ENCODE data around the gene FCGR3A.

The FCGR3A gene

GRCh38 chr1:161499099-161500039, 50.2 kb downstream of the FCGR3A start:
- no peak for DNase-seq (ENCODE audit: low spot score)

DNA sequence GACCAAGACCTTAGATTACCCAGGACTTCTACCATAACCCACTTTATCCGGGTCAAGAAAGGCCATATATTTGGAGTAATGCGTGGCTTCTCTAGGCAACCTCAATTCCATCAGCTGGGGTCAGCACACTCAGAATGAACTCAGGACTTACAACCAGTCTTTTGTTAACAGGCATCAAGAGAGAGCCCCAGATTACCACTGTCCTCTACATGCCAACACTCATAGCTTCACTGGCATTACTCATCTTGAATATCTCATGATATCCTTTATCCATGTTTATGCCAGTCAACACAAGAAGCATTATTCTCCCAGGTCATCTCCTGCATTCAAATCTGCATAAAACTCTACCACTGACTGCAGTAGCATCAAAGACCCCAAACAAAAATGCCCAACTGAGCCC, 51.0 kb downstream of the FCGR3A start:
- DNase-seq (ENCODE audit: low spot score): no peak

DNA sequence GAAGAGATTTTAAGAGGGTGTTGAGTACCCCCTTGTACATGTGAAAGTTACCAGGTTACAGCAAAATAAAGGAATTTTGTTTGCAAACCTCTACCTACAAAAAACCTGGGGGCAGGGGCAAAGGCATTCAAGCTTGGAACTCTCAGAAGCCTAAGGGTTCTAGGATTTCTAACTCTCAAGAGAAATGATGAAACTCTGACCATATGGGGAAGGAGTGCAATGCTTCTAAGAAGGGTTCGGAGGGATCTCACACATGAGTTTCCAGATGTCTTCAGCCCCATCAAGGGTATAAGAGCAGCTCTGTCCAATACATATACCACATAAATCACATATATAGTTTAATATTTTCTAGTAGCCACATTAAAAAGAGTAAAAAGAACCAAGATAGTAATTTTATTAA, 51.7 kb downstream of the FCGR3A start:
- no peak for DNase-seq (ENCODE audit: low spot score)

GRCh38 chr1:161495490-161495889, 54.1 kb downstream of the FCGR3A start:
- no peak for DNase-seq (ENCODE audit: low spot score)

GRCh38 chr1:161494091-161494735, 55.4 kb downstream of the FCGR3A start:
- no peak for DNase-seq (ENCODE audit: low spot score)

DNA sequence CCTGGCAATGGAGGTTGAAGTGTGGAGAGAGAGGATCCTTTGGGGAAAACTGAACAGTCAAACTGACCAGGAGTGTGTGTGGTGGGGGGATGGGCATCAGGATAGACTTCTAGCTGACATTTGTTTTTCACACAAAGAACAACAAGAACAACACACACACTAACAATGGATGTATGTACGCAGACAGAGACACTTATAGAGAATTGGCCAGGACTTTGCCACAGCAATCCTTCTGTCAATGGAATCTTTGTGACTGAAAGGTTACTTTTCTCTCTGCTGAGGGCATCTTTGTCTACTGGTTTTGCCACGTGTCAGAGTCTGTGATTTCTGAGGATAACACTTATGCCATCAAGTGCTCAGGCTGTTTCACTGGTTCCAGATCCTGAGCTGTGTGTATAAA, 56.8 kb downstream of the FCGR3A start:
- DNase-seq (ENCODE audit: low spot score): no peak
